ENCODE measurements around the gene ACOT7. TPM values are rescaled to one million over a fixed set of nuclear protein-coding genes. Genes with fewer than 3 reads are reported as not detected.

ACOT7 gene
- total RNA-seq, 2 experiments from 2014 or later, result 5.3 to 5.4 TPM

- Histone ChIP-seq H3K27me3 (ENCODE audit: control insufficient read depth in 1 of 2, insufficient read depth in 2 of 2, low read length in 2 of 2) (no peaks in the 10 kb centered on the region), H3K4me3 (ENCODE audit: low read length) (no peak overlapping the region), H3K4me1 (ENCODE audit: insufficient read depth, low read length) (no peaks in the 10 kb centered on the region), H3K27ac (ENCODE audit: low read depth in 1 of 2, low read length in 2 of 2) (no peak overlapping the region), H3K9me3 (ENCODE audit: control insufficient read depth in 1 of 2, insufficient read depth in 1 of 2, low read length in 2 of 2) (no peaks in the 10 kb centered on the region), H3K36me3 (ENCODE audit: insufficient read depth, low read length) (no peaks in the 10 kb centered on the region)
- intact Hi-C loops (cut with DNase I, micrococcal nuclease), result no loop called here
- Mint-ChIP-seq H3K4me1 (ENCODE audit: low read depth) (no peaks in the 10 kb centered on the region), H3K27ac (no peak overlapping the region), H3K4me3 (no peak overlapping the region), H3K27me3 (no peaks in the 10 kb centered on the region), H3K36me3 (ENCODE audit: low read depth) (no peaks in the 10 kb centered on the region), H3K9me3 (no peaks in the 10 kb centered on the region)
- ChIA-PET POLR2A (no interaction called here), CTCF (no interaction called here)
- no peak for DNase-seq
- ATAC-seq (ENCODE audit: poor library complexity), result no peak
- no peak for TF ChIP-seq CTCF (IDR thresholded peaks at IDR 0.05)
Measured at GRCh38 chr1:6288026-6288425, 105.5 kb downstream of the ACOT7 start.

- POLR2A ChIA-PET, result no interaction called here
- DNase-seq, result no peak
- Histone ChIP-seq H3K27me3 (ENCODE audit: control insufficient read depth in 1 of 2, insufficient read depth in 2 of 2, low read length in 2 of 2) (no peaks in the 10 kb centered on the region), H3K4me3 (ENCODE audit: low read length) (no peak overlapping the region), H3K9me3 (ENCODE audit: control insufficient read depth in 1 of 2, insufficient read depth in 1 of 2, low read length in 2 of 2) (no peaks in the 10 kb centered on the region), H3K27ac (ENCODE audit: low read depth in 1 of 2, low read length in 2 of 2) (no peak overlapping the region), H3K36me3 (ENCODE audit: insufficient read depth, low read length) (no peaks in the 10 kb centered on the region), H3K4me1 (ENCODE audit: insufficient read depth, low read length) (no peaks in the 10 kb centered on the region)
- H3K27me3 Mint-ChIP-seq, result no peaks in the 10 kb centered on the region
- H3K27ac Mint-ChIP-seq, result no peak overlapping the region
- ATAC-seq (ENCODE audit: poor library complexity), result no peak
- intact Hi-C loops (cut with DNase I, micrococcal nuclease), result no loop called here
- H3K9me3 Mint-ChIP-seq, result no peaks in the 10 kb centered on the region
- no peak for TF ChIP-seq CTCF (IDR thresholded peaks at IDR 0.05)
- CTCF ChIA-PET, result no interaction called here
- no peak overlapping the region for H3K4me3 Mint-ChIP-seq
- no peaks in the 10 kb centered on the region for H3K36me3 Mint-ChIP-seq (ENCODE audit: low read depth)
- no peaks in the 10 kb centered on the region for H3K4me1 Mint-ChIP-seq (ENCODE audit: low read depth)
Measured at GRCh38 chr1:6287431-6287886, 106.1 kb downstream of the ACOT7 start.

GRCh38 chr1:6287029-6287428, 106.5 kb downstream of the ACOT7 start:
- H3K27me3 ChIP-seq (ENCODE audit: control insufficient read depth in 1 of 2, insufficient read depth in 2 of 2, low read length in 2 of 2), result no peaks in the 10 kb centered on the region
- no peak for TF ChIP-seq CTCF (IDR thresholded peaks at IDR 0.05)
- no peak overlapping the region for H3K4me3 Mint-ChIP-seq
- no peaks in the 10 kb centered on the region for H3K36me3 Mint-ChIP-seq (ENCODE audit: low read depth)
- no peak overlapping the region for H3K4me3 ChIP-seq (ENCODE audit: low read length)
- H3K27me3 Mint-ChIP-seq, result no peaks in the 10 kb centered on the region
- ChIA-PET POLR2A (no interaction called here), CTCF (no interaction called here)
- ATAC-seq (ENCODE audit: poor library complexity) (no peak), DNase-seq (no peak)
- no peaks in the 10 kb centered on the region for H3K9me3 ChIP-seq (ENCODE audit: control insufficient read depth in 1 of 2, insufficient read depth in 1 of 2, low read length in 2 of 2)
- no peaks in the 10 kb centered on the region for H3K9me3 Mint-ChIP-seq
- H3K27ac Mint-ChIP-seq, result no peak overlapping the region
- no peaks in the 10 kb centered on the region for H3K4me1 Mint-ChIP-seq (ENCODE audit: low read depth)
- H3K27ac ChIP-seq (ENCODE audit: low read depth in 1 of 2, low read length in 2 of 2), result no peak overlapping the region
- intact Hi-C loops (cut with DNase I, micrococcal nuclease), result no loop called here
- H3K36me3 ChIP-seq (ENCODE audit: insufficient read depth, low read length), result no peaks in the 10 kb centered on the region
- H3K4me1 ChIP-seq (ENCODE audit: insufficient read depth, low read length), result no peaks in the 10 kb centered on the region

Data from CD4-positive, alpha-beta T cell (primary cell).